Esophagus muscularis mucosa (tissue), 3 donors: ENCODE results near the gene DPH7.

Experiments used
- POLR2A ChIP-seq: fragments of 450-650 bp; IDR thresholded peaks from one replicate; pipeline ENCODE4 v1.6.1; 2017; ENCODE audit warnings: antibody characterized with exemption, moderate library complexity, mild to moderate bottlenecking, low read depth
- POLR2AphosphoS5 ChIP-seq, 2 donors: sonication (generic); formaldehyde crosslinking; IDR thresholded peaks; one replicate each; pipeline ENCODE4 v1.6.1; 2017; ENCODE audit warnings: antibody characterized with exemption in 2 of 2
- TF ChIP-seq, protein P1 (sequence below), 3 experiments: fragments of 200-600 bp in 2 of 3; fragments of 450-650 bp in 1 of 3; sonication (generic) in 2 of 3; IDR thresholded peaks; one replicate each; pipeline ENCODE4 v1.5.1; 2017 to 2019; ENCODE audit warnings: antibody characterized with exemption in 3 of 3, mild to moderate bottlenecking in 2 of 3, moderate library complexity in 1 of 3

- TF ChIP-seq, protein P1, sequence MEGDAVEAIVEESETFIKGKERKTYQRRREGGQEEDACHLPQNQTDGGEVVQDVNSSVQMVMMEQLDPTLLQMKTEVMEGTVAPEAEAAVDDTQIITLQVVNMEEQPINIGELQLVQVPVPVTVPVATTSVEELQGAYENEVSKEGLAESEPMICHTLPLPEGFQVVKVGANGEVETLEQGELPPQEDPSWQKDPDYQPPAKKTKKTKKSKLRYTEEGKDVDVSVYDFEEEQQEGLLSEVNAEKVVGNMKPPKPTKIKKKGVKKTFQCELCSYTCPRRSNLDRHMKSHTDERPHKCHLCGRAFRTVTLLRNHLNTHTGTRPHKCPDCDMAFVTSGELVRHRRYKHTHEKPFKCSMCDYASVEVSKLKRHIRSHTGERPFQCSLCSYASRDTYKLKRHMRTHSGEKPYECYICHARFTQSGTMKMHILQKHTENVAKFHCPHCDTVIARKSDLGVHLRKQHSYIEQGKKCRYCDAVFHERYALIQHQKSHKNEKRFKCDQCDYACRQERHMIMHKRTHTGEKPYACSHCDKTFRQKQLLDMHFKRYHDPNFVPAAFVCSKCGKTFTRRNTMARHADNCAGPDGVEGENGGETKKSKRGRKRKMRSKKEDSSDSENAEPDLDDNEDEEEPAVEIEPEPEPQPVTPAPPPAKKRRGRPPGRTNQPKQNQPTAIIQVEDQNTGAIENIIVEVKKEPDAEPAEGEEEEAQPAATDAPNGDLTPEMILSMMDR (IDR thresholded peaks at IDR 0.05): no peak
- no peak for TF ChIP-seq POLR2AphosphoS5 (IDR thresholded peaks at IDR 0.05)
- TF ChIP-seq POLR2A: no peak
Observed at GRCh38 chr9:137588311-137588710, 9.6 kb upstream of the DPH7 start.
